ENCODE measurements around the gene KCTD20. TPM values are rescaled to one million over a fixed set of nuclear protein-coding genes. Genes with fewer than 3 reads are reported as not detected.

Gene KCTD20
- total RNA-seq, 4 donors from 2014 or later = 48.6 to 64.9 (median 51.8) TPM

DNA sequence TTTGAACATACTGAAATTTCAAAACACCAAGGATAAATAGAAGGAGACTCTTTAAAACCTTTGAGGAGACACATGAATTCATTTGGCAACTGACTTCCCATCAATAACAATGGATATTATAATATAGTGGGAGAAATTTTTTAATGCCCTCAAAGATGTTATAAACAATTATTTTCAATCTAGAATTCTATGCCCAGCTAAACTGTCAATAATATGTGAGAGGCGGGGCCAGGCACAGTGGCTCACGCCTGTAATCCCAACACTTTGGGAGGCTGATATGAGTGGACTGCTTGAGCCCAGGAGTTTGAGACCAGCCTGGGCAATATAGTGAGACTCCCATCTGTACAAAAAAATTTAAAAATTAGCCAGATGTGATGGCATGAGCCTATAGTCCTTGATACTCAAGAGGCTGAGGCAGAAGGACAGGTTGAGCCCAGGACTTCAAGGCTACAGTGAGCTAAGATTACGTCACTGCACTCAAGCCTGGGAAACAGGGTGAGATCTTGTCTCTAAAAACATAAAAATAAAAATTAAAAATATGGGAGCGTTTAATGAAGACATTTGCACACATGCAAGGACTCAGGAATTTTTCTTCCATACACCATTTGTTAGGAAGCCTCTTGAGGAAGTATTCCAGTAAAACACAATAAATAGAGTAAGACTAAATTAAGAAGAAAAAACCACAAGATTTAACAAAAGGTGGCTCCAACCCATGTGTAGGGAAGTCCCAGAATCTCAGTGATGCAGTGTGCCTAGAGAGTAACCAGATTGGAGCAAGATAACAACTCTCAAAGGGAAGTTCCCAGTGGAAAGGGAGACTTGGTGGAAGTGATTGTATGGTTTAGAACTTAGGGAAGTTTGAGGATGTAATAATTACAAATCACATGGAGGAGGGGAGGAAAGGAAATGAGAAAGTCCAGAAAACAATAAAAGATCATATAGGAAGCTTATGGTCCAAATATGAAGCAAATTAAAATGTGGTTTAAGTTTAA lies 29.0 kb upstream of the KCTD20 start:
- 86 to 93% methylated on average over 4 of the region's 4 CpGs for WGBS, 2 donors
- no peak for TF ChIP-seq POLR2A (IDR thresholded peaks at IDR 0.05)
- TF ChIP-seq CTCF (IDR thresholded peaks at IDR 0.05) = no peak
- TF ChIP-seq EP300 (IDR thresholded peaks at IDR 0.05) = no peak
- no peak overlapping the region for H3K27ac ChIP-seq
- peaks cover 0 to 12% (median 0%) of the 10 kb centered on the region in 4 donors for H3K9me3 ChIP-seq
- no peaks in the 10 kb centered on the region for H3K36me3 ChIP-seq
- no peaks in the 10 kb centered on the region for H3K4me1 ChIP-seq
- no peak overlapping the region for H3K4me3 ChIP-seq
- no peaks in the 10 kb centered on the region for H3K27me3 ChIP-seq
- no peak for DNase-seq (ENCODE audit: low spot score in 2 of 2)

DNA sequence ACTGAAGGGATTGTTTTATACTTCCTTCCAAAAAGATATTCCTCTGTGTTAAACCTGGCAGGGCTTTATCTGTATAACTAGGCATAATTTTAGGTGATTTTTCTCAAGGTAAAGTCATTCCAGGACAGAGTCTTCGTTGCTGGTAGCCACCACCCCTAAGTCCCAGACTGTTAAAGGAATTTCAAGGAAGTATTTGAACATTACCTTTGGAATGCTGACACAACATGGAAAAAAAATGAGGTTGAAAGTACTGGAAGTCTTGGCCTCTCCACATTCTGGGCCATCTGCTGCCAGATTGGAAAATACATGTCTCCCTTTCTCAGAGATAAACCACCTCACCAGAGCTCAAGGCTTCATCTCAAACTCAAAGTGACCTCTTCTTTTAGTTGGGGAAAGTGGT lies 28.3 kb upstream of the KCTD20 start:
- no peaks in the 10 kb centered on the region for H3K4me1 ChIP-seq
- 56 to 58% methylated on average over 1 of the region's 1 CpG for WGBS, 2 donors
- DNase-seq (ENCODE audit: low spot score in 2 of 2) = no peak
- H3K27ac ChIP-seq = no peak overlapping the region
- H3K9me3 ChIP-seq = peaks cover 0 to 12% (median 0%) of the 10 kb centered on the region in 4 donors
- H3K4me3 ChIP-seq = no peak overlapping the region
- TF ChIP-seq POLR2A (IDR thresholded peaks at IDR 0.05) (no peak), CTCF (IDR thresholded peaks at IDR 0.05) (no peak), EP300 (IDR thresholded peaks at IDR 0.05) (no peak)
- no peaks in the 10 kb centered on the region for H3K27me3 ChIP-seq
- no peaks in the 10 kb centered on the region for H3K36me3 ChIP-seq

DNA sequence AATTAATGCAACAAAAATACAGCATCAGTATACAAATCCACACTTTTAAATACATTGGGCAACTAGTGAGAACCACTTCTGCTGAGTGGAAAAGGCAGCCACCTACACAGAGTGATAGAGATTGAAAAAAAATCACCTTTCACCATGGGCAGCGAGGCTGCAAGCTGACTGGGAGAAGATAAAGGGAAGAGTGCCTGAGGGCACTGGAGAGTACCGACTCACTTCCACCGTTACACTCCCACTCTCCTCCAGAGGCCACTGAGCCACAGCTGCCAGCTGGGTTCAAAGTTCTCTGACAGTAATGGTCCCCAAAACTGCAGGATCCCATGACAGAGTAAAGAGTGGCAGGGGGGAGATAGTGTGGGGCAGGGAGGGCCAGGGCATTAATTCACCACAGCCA lies 24.2 kb upstream of the KCTD20 start:
- peaks cover 0 to 9% (median 2%) of the 10 kb centered on the region in 4 donors for H3K4me1 ChIP-seq
- TF ChIP-seq CTCF (IDR thresholded peaks at IDR 0.05) = no peak
- TF ChIP-seq EP300 (IDR thresholded peaks at IDR 0.05) = no peak
- TF ChIP-seq POLR2A (IDR thresholded peaks at IDR 0.05) = no peak
- DNase-seq (ENCODE audit: low spot score in 2 of 2) = no peak
- 60 to 84% methylated on average over 3 of the region's 3 CpGs for WGBS, 2 donors
- no peaks in the 10 kb centered on the region for H3K36me3 ChIP-seq
- H3K27ac ChIP-seq = no peak overlapping the region
- H3K4me3 ChIP-seq = no peak overlapping the region
- peaks cover 0 to 3% (median 0%) of the 10 kb centered on the region in 4 donors for H3K9me3 ChIP-seq
- H3K27me3 ChIP-seq = no peaks in the 10 kb centered on the region

- H3K9me3 ChIP-seq = no peaks in the 10 kb centered on the region
- no peak overlapping the region for H3K4me3 ChIP-seq
- no peaks in the 10 kb centered on the region for H3K36me3 ChIP-seq
- no peak overlapping the region for H3K27ac ChIP-seq
- peaks cover 0 to 12% (median 2%) of the 10 kb centered on the region in 4 donors for H3K4me1 ChIP-seq
- no peak for DNase-seq (ENCODE audit: low spot score in 2 of 2)
- WGBS, 2 donors = 73 to 79% methylated on average over 1 of the region's 1 CpG
- TF ChIP-seq EP300 (IDR thresholded peaks at IDR 0.05) (no peak), POLR2A (IDR thresholded peaks at IDR 0.05) (no peak), CTCF (IDR thresholded peaks at IDR 0.05) (no peak)
- H3K27me3 ChIP-seq = no peaks in the 10 kb centered on the region
Observed at GRCh38 chr6:36419310-36419709, 23.5 kb upstream of the KCTD20 start.

DNA sequence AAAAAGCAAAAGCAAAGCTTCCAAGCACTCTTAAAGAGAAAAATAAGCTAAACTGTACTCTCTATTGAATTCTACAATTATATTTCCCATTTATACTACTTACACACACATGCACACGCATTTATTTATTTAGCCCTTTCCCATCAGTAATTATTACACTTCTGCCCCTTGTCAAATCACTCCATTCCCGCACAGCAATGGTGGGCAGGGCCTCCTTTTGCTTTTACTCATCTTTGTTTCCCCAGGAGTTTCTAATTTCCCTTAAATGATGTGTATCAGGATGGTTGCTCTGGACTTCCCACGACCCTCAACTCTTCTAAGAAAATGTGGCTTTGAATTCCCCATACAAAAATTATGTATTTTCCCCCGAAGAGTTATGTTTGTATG lies 20.1 kb upstream of the KCTD20 start:
- Histone ChIP-seq H3K4me1 (peaks cover 0 to 12% (median 2%) of the 10 kb centered on the region in 4 donors), H3K9me3 (no peaks in the 10 kb centered on the region), H3K36me3 (no peaks in the 10 kb centered on the region), H3K27ac (peak overlapping the region; percentile 74 to 86 (median 84)), H3K27me3 (no peaks in the 10 kb centered on the region), H3K4me3 (peak overlapping the region; percentile 30 to 53 (median 44))
- TF ChIP-seq POLR2A (IDR thresholded peaks at IDR 0.05) = no peak
- TF ChIP-seq EP300 (IDR thresholded peaks at IDR 0.05) = no peak
- no peak for TF ChIP-seq CTCF (IDR thresholded peaks at IDR 0.05)
- no peak for DNase-seq (ENCODE audit: low spot score in 2 of 2)
- WGBS, 2 donors = 9 to 15% methylated on average over 4 of the region's 4 CpGs

All from tibial nerve (tissue), 4 donors.